Astrocyte of the spinal cord (primary cell): Measurements from ENCODE around the gene PGAP3.
A peak's percentile ranks its signal among the peaks of the same experiment; 100 is the strongest.

Source experiments
- DNase-seq: peaks from one replicate; pipeline ENCODE4 v3.0.0; 2011; ENCODE audit warnings: low read depth, low spot score
- H3K4me3 ChIP-seq: 2 replicates; pipeline ENCODE4 v1.5.1; 2011; ENCODE audit warnings: low read depth, mild to moderate bottlenecking, low read length, moderate library complexity
- CTCF ChIP-seq: IDR thresholded peaks from 2 replicates; pipeline ENCODE4 v1.5.1; 2012; ENCODE audit warnings: low read depth, mild to moderate bottlenecking, low read length, inconsistent platforms
- in situ Hi-C: cut with HindIII; loops from 2 replicates; pipeline ENCODE4 v1.10.0; 2017; ENCODE audit warnings: low sequenced_read_pairs

Gene PGAP3

DNA sequence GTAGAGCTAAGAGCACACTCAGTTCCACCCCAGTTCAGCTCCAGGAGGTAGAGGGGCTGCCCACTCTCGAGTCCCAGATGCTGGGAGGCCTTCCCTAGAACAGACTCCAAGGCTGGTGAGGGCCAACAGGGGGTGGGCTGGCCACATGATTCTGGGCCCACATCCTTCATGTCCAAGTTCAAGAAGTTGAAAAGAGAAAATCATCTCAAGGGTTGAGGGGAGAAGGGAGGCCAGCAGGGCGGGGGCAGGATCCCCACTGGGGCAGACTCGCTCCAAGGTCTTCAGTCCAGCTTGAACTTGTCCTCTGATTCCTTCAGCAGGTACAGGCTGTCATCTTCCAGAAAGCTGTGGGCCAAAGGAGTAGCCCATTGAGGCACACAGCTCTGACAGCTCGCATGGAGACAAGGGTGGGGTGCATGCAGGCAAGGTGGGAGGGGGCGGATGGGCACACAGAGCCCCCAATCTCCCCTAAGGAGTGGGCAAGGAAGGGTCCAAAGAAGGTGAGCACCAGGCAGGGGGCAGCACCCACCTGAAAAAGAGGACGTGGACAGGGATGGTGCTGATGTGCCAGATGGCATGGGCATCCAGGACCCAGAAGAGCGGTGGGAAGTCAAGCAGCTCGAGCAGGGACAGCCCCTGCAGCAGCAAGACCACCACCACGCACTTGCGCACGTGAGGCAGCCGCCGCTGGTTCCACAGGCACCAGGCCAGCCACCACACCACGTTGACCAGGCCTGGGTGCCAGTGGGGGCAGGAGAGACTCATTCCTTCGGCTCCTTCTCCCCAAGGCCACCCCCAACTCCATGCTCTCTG is 15.1 kb downstream of the PGAP3 start:
- no peak overlapping the region for H3K4me3 ChIP-seq
- no peak for DNase-seq
- in situ Hi-C loops, result no loop called here
- peak; percentile 2 for TF ChIP-seq CTCF

- DNase-seq, result peak; percentile 22
- no peak overlapping the region for H3K4me3 ChIP-seq
These were observed 16.0 kb downstream of the PGAP3 start for GRCh38 chr17:39671651-39672521.

GRCh38 chr17:39670746-39671145 is 17.1 kb downstream of the PGAP3 start:
- in situ Hi-C loops, result no loop called here
- DNase-seq, result no peak
- no peak for TF ChIP-seq CTCF
- no peak overlapping the region for H3K4me3 ChIP-seq

More at GRCh38 chr17:39671651-39672521, 16.0 kb downstream of the PGAP3 start:
- TF ChIP-seq CTCF, result peak; percentile 77
- in situ Hi-C loops, result no loop called here

GRCh38 chr17:39669897-39670735 is 17.7 kb downstream of the PGAP3 start:
- no peak for TF ChIP-seq CTCF
- H3K4me3 ChIP-seq, result no peak overlapping the region
- DNase-seq, result no peak
- in situ Hi-C loops, result no loop called here

DNA sequence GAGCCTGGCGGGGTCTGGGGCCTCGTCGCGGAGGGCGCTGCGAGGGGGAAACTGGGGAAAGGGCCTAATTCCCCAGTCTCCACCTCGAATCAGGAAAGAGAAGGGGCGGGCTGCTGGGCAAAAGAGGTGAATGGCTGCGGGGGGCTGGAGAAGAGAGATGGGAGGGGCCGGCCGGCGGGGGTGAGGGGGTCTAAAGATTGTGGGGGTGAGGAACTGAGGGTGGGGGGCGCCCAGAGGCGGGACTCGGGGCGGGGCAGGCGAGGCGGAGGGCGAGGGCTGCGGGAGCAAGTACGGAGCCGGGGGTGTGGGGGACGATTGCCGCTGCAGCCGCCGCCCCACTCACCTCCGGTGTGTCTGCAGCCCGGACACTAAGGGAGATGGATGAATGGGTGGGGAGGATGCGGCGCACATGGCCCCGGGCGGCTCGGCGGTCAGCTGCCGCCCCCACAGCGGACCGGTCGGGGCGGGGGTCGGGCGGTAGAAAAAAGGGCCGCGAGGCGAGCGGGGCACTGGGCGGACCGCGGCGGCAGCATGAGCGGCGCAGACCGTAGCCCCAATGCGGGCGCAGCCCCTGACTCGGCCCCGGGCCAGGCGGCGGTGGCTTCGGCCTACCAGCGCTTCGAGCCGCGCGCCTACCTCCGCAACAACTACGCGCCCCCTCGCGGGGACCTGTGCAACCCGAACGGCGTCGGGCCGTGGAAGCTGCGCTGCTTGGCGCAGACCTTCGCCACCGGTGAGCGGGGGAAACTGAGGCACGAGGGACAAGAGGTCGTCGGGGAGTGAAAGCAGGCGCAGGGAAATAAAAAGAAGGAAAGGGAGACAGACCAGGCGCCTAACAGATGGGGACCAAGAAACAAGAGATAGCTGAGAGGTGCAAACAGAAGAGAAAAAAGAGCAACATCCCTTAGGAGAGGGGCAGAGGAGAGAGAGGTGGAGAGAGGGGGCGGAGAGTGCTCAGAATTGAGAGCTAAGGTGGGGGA is 19.6 kb downstream of the PGAP3 start, which contains the start of gene PNMT:
Gene PNMT, plus strand, starts transcription at position 509 of the 980 bp plus-strand sequence. Its CDS starts 23 bp downstream, at position 532.
- in situ Hi-C loops, result no loop called here
- peak; percentile 37 for DNase-seq
- peak; percentile 72 for TF ChIP-seq CTCF
- no peak within 1 kb of the TSS for H3K4me3 ChIP-seq
